ENCODE results near the gene CLIP2. TPM values are rescaled to one million over a fixed set of nuclear protein-coding genes. Genes with fewer than 3 reads are reported as not detected.
A peak's percentile ranks its signal among the peaks of the same experiment; 100 is the strongest.
"Not testable (repeated sequence)": the region's sequence is repeated elsewhere in the genome, so short reads cannot be mapped to it uniquely, and the experiment has no call there.

Gene CLIP2
- 60.4 and 61.7 TPM in 2 replicates for total RNA-seq

DNA sequence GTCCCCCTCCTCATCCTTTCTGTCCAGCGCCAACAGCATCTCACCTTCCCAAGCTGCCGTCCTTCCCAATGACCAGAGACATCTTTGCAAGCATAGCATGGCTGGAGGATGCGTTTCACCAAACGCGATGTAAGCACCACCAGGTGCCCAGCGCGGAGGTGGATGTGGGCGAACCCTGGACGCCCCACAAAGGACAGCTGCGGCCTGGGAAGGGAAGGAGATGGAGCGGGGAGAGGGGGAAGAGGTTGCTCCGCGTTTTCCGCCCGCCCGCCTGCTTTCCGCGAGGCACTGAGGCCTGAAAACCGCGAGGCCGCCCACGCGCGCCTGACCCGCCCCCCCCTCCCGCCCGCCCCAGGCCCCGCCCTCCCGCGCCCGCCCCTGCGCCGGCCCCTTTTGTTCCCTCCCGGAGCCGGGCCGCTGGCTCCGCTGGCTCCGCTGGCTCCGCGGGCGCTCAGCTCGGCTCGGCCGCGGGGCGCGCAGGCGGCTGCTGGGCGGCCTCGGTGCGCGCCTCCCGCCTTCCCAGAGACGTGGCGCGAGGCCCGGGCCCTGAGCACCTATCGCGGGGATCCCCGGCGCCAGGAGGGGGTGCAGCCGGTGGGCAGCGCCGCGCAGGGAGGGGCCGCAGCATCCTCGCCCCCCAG is at the start of gene CLIP2:
Gene CLIP2, plus strand, starts transcription at position 390 of the 641 bp plus-strand sequence. CDS start 28,140 bp downstream, outside the sequence.
- H3K27ac Mint-ChIP-seq = peak within 1 kb of the TSS; percentile 91
- TF ChIP-seq, protein P1, sequence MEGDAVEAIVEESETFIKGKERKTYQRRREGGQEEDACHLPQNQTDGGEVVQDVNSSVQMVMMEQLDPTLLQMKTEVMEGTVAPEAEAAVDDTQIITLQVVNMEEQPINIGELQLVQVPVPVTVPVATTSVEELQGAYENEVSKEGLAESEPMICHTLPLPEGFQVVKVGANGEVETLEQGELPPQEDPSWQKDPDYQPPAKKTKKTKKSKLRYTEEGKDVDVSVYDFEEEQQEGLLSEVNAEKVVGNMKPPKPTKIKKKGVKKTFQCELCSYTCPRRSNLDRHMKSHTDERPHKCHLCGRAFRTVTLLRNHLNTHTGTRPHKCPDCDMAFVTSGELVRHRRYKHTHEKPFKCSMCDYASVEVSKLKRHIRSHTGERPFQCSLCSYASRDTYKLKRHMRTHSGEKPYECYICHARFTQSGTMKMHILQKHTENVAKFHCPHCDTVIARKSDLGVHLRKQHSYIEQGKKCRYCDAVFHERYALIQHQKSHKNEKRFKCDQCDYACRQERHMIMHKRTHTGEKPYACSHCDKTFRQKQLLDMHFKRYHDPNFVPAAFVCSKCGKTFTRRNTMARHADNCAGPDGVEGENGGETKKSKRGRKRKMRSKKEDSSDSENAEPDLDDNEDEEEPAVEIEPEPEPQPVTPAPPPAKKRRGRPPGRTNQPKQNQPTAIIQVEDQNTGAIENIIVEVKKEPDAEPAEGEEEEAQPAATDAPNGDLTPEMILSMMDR (IDR thresholded peaks at IDR 0.05) = no peak

DNA sequence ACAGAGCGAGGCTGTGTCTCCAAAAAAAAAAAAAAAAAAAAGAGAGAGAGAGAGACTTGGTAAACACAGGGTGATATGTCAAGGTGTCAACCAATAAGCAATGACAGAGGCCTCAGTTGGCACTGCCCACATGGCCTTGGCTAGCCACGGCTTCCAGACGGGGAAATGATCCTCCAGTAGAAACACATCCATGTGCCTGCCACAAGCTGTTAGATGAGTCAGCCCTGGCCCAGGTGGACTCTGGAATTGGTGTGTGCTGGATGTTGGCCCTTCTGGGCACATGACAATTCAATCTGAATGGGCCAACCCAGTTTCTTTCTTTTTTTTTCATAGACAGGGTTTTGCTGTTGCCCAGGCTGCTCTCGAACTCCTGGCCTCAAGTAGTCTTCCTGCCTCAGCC is 48.7 kb upstream of the CLIP2 start:
- CTCF ChIA-PET = no interaction called here
- POLR2A ChIA-PET = interaction anchor here (0.7 to 3.5 kb wide), 6 partner anchors 10 to 37 kb away, joined by 3 to 35 read pairs (median 9); partner anchors contain the start of gene LAT2
- no peak for DNase-seq
- H3K9me3 Mint-ChIP-seq = no peaks in the 10 kb centered on the region
- ATAC-seq (ENCODE audit: low read depth) = no peak
- H3K36me3 Mint-ChIP-seq (ENCODE audit: low read depth) = peaks cover 69% of the 10 kb centered on the region
- intact Hi-C loops (cut with micrococcal nuclease) = no loop called here
- TF ChIP-seq, protein P1 (IDR thresholded peaks at IDR 0.05) = no peak
- H3K27ac Mint-ChIP-seq = no peak overlapping the region
- peaks cover 38% of the 10 kb centered on the region for H3K4me1 Mint-ChIP-seq
- no peaks in the 10 kb centered on the region for H3K27me3 Mint-ChIP-seq
- H3K4me3 Mint-ChIP-seq = no peak overlapping the region

More for the DNA sequence above, at the start of gene CLIP2:
- Mint-ChIP-seq H3K36me3 (ENCODE audit: low read depth) (peaks cover 1% of the 10 kb centered on the region), H3K27me3 (no peaks in the 10 kb centered on the region), H3K4me1 (peaks cover 62% of the 10 kb centered on the region), H3K4me3 (peak within 1 kb of the TSS; percentile 91), H3K9me3 (no peaks in the 10 kb centered on the region)
- CTCF ChIA-PET = interaction anchor here (0.9 to 1.7 kb wide), 5 partner anchors 11 to 82 kb away, joined by 3 to 8 read pairs (median 4); no protein-coding TSS in a partner anchor
- intact Hi-C loops (cut with micrococcal nuclease) = loop anchor here (1.0 to 5.0 kb wide), 5 partner anchors 19 to 368 kb away; partner anchors contain the start of genes GTF2I, LAT2, LIMK1 and RFC2
- ATAC-seq (ENCODE audit: low read depth) = peak; percentile 62
- POLR2A ChIA-PET = interaction anchor here (0.6 to 10.8 kb wide), 6 partner anchors 18 to 1633 kb away, joined by 3 to 344 read pairs (median 9); partner anchors contain the start of genes LAT2 and RFC2
- peak; percentile 69 for DNase-seq

DNA sequence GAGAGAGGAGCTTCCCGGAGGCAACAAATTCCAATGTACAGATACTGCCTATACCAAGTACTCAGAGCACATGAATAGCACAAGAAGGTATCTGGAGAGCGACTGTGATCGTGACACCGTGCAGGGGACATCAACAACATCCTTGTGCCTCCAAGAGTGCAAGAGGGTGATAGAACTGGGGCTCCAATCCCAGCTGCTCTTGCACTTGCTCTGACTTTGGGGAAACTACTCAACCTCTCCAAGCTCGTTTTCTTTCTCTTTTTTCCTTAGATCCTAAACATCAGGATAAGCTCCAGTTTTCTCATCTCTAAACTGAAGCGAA is 47.1 kb upstream of the CLIP2 start:
- ChIA-PET CTCF (interaction anchor here (1.2 to 2.4 kb wide), 3 partner anchors 13 to 35 kb away, joined by 3 to 16 read pairs (median 3); no protein-coding TSS in a partner anchor), POLR2A (interaction anchor here (0.6 to 3.5 kb wide), 16 partner anchors 10 to 159 kb away, joined by 3 to 35 read pairs (median 8); partner anchors contain the start of genes CLIP2, LAT2 and RFC2)
- ATAC-seq (ENCODE audit: low read depth) (peak; percentile 30), DNase-seq (no peak)
- intact Hi-C loops (cut with micrococcal nuclease) = loop anchor here (1.0 kb wide), 1 partner anchor 12 kb away; the partner anchor contains the start of gene RFC2
- Mint-ChIP-seq H3K27ac (peak overlapping the region; percentile 81), H3K4me1 (peaks cover 32% of the 10 kb centered on the region), H3K36me3 (ENCODE audit: low read depth) (peaks cover 65% of the 10 kb centered on the region), H3K4me3 (peak overlapping the region; percentile 74), H3K27me3 (no peaks in the 10 kb centered on the region), H3K9me3 (no peaks in the 10 kb centered on the region)
- TF ChIP-seq, protein P1 (IDR thresholded peaks at IDR 0.05) = no peak

DNA sequence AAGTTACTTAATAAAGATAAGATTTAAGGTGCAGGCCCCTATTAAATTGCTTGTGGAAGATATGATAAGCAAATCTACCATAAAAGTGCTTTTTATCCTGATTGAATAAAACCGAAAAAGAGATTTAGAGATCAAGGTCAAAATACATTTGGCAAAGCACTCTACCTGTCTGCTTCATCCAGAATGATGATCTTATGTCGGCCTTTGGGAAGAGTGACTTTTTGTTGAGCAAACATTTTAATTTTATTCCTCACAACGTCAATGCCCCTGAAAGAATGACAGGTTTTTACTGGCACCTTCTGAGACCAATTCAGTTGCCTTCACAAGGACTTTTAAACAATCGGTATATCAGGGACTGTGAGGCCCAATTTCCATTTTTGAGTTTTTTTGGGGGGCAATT is 42.7 kb upstream of the CLIP2 start:
- intact Hi-C loops (cut with micrococcal nuclease) = loop anchor here (2.0 kb wide), 1 partner anchor 16 kb away; no protein-coding TSS in a partner anchor
- Mint-ChIP-seq H3K36me3 (ENCODE audit: low read depth) (peaks cover 70% of the 10 kb centered on the region), H3K9me3 (no peaks in the 10 kb centered on the region), H3K4me3 (no peak overlapping the region), H3K27ac (no peak overlapping the region), H3K4me1 (peaks cover 27% of the 10 kb centered on the region), H3K27me3 (no peaks in the 10 kb centered on the region)
- TF ChIP-seq, protein P1 (IDR thresholded peaks at IDR 0.05) = no peak
- no peak for DNase-seq
- no peak for ATAC-seq (ENCODE audit: low read depth)
- ChIA-PET POLR2A (interaction anchor here (0.6 to 0.7 kb wide), 2 partner anchors 122 to 151 kb away, joined by 3 to 4 read pairs; no protein-coding TSS in a partner anchor), CTCF (no interaction called here)

DNA sequence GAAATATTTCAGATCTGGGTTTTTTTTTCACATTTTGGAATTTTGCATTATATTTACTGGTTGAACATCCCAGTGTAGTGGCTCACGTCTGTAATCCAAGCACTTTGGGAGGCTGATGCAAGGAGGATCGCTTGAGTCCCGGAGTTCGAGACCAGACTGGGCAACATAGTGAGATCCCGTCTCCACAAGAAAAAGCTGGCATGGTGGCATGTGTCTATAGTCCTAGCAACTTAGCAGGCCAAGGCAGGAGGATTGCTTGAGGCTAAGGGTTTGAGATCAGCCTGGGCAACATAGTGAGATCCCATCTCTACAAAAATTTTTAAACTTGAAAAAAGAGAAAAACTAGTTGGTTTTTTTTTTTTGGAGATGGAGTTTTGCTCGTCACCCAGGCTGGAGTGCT is 41.1 kb upstream of the CLIP2 start:
- ChIA-PET POLR2A (interaction anchor here (0.7 kb wide), 3 partner anchors 37 to 553 kb away, joined by 3 read pairs; no protein-coding TSS in a partner anchor), CTCF (no interaction called here)
- peaks cover 63% of the 10 kb centered on the region for H3K36me3 Mint-ChIP-seq (ENCODE audit: low read depth)
- DNase-seq = no peak
- TF ChIP-seq, protein P1 (IDR thresholded peaks at IDR 0.05) = no peak
- H3K9me3 Mint-ChIP-seq = no peaks in the 10 kb centered on the region
- H3K4me3 Mint-ChIP-seq = no peak overlapping the region
- intact Hi-C loops (cut with micrococcal nuclease) = no loop called here
- ATAC-seq (ENCODE audit: low read depth) = no peak
- peaks cover 18% of the 10 kb centered on the region for H3K4me1 Mint-ChIP-seq
- no peak overlapping the region for H3K27ac Mint-ChIP-seq
- H3K27me3 Mint-ChIP-seq = no peaks in the 10 kb centered on the region

DNA sequence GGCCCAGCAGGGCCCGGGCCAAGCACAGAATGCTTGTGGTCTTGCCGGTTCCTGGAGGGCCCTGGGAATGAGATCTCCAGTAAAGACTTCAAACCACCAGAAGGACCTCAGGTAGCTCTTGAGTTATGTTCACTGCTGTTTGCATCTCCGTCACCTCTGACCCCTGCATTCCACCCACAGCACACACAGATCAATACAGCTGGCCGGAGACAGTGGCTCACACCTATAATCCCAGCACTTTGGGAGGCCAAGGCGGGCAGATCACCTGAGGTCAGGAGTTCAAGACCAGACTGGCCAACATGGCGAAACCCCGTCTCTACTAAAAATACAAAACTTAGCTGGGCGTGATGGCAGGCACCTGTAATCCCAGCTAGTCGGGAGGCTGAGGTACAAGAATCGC is 40.1 kb upstream of the CLIP2 start:
- Mint-ChIP-seq H3K4me1 (peaks cover 21% of the 10 kb centered on the region), H3K36me3 (ENCODE audit: low read depth) (peaks cover 60% of the 10 kb centered on the region)
- H3K9me3 Mint-ChIP-seq; intact Hi-C loops (cut with micrococcal nuclease); ATAC-seq (ENCODE audit: low read depth); CTCF ChIA-PET; H3K4me3 Mint-ChIP-seq; DNase-seq; H3K27me3 Mint-ChIP-seq; H3K27ac Mint-ChIP-seq: not testable (repeated sequence)
- POLR2A ChIA-PET = interaction anchor here (0.5 to 0.7 kb wide), 3 partner anchors 30 to 554 kb away, joined by 3 to 4 read pairs (median 3); no protein-coding TSS in a partner anchor

All from activated B cell treated with CpG ODN at 0.5 μM for 24 hours (primary cell).